ENCODE measurements around the gene PNMA6A.
"Not testable (repeated sequence)": the region's sequence is repeated elsewhere in the genome, so short reads cannot be mapped to it uniquely, and the experiment has no call there.

The PNMA6A gene

GRCh38 chrX:153071909-153072583 is at the start of gene PNMA6A:
Gene PNMA6A (plus strand): TSS chrX:153072454. CDS start chrX:153073063, 609 bp downstream.
- DNase-seq (ENCODE audit: low read depth), result not testable (repeated sequence)

- DNase-seq (ENCODE audit: low read depth), result not testable (repeated sequence)
These were observed 45.8 kb upstream of the PNMA6A start for GRCh38 chrX:153026501-153026900.

GRCh38 chrX:153028487-153028886 is 43.8 kb upstream of the PNMA6A start:
- not testable (repeated sequence) for DNase-seq (ENCODE audit: low read depth)

GRCh38 chrX:153029162-153029561 is 43.1 kb upstream of the PNMA6A start:
- no peak for DNase-seq (ENCODE audit: low read depth)

- no peak for DNase-seq (ENCODE audit: low read depth)
These were observed 42.4 kb upstream of the PNMA6A start for GRCh38 chrX:153029875-153030274.

- no peak for DNase-seq (ENCODE audit: low read depth)
These were observed 41.5 kb upstream of the PNMA6A start for GRCh38 chrX:153030801-153031200.

- peak; percentile 2 for DNase-seq (ENCODE audit: low read depth)
These were observed 39.7 kb upstream of the PNMA6A start for GRCh38 chrX:153032397-153033118.

GRCh38 chrX:153049093-153049492 is 23.2 kb upstream of the PNMA6A start:
- no peak for DNase-seq (ENCODE audit: low read depth)

GRCh38 chrX:153052534-153052933 is 19.7 kb upstream of the PNMA6A start:
- DNase-seq (ENCODE audit: low read depth), result no peak

GRCh38 chrX:153055871-153056749 is 16.1 kb upstream of the PNMA6A start, which contains the start of gene PNMA3:
Gene PNMA3 (plus strand): TSS chrX:153056470. CDS start chrX:153057056, 586 bp downstream.
- no peak for DNase-seq (ENCODE audit: low read depth)

GRCh38 chrX:153057281-153057680 is 15.0 kb upstream of the PNMA6A start:
- DNase-seq (ENCODE audit: low read depth), result no peak

- DNase-seq (ENCODE audit: low read depth), result no peak
These were observed 12.8 kb upstream of the PNMA6A start for GRCh38 chrX:153059191-153060094.

GRCh38 chrX:153060095-153060445 is 12.2 kb upstream of the PNMA6A start:
- no peak for DNase-seq (ENCODE audit: low read depth)

GRCh38 chrX:153061732-153062131 is 10.5 kb upstream of the PNMA6A start:
- peak; percentile 15 for DNase-seq (ENCODE audit: low read depth)

- no peak for DNase-seq (ENCODE audit: low read depth)
These were observed 8.9 kb upstream of the PNMA6A start for GRCh38 chrX:153063315-153063714.

GRCh38 chrX:153064061-153064460 is 8.2 kb upstream of the PNMA6A start:
- DNase-seq (ENCODE audit: low read depth), result no peak

- DNase-seq (ENCODE audit: low read depth), result no peak
These were observed 6.9 kb upstream of the PNMA6A start for GRCh38 chrX:153065389-153065788.

GRCh38 chrX:153066402-153066801 is 5.9 kb upstream of the PNMA6A start:
- not testable (repeated sequence) for DNase-seq (ENCODE audit: low read depth)

GRCh38 chrX:153073331-153073730 is 1.1 kb downstream of the PNMA6A start:
- DNase-seq (ENCODE audit: low read depth), result not testable (repeated sequence)

GRCh38 chrX:153074262-153074899 is 2.1 kb downstream of the PNMA6A start:
- no peak for DNase-seq (ENCODE audit: low read depth)

GRCh38 chrX:153074935-153075334 is 2.7 kb downstream of the PNMA6A start:
- no peak for DNase-seq (ENCODE audit: low read depth)
